Stomach (tissue), 9 donors: Measurements from ENCODE around the gene HCN1. TPM values are rescaled to one million over a fixed set of nuclear protein-coding genes. Genes with fewer than 3 reads are reported as not detected.

Source experiments
- DNase-seq, 2 donors: peaks; one replicate each; pipeline versions ENCODE4 v3.0.0 to v3.0.0-alpha.2; 2013 to 2019
- H3K27ac ChIP-seq, 5 donors: fragments of 200-600 bp in 4 of 5; sonication (generic) in 4 of 5; one replicate each; pipeline ENCODE4 v1.5.1; 2013 to 2019; ENCODE audit warnings: mild to moderate bottlenecking in 1 of 5, moderate library complexity in 1 of 5
- H3K27me3 ChIP-seq, 3 donors: fragments of 200-600 bp; sonication (generic); one replicate each; pipeline ENCODE4 v1.5.1; 2017 to 2019; ENCODE audit warnings: mixed run types in 1 of 3
- H3K36me3 ChIP-seq, 4 donors: fragments of 200-600 bp; sonication (generic); 1 replicate in 3 of 4; 2 replicates in 1 of 4; pipeline ENCODE4 v1.5.1; 2016 to 2019
- H3K4me1 ChIP-seq, 4 donors: fragments of 200-600 bp; sonication (generic); one replicate each; pipeline ENCODE4 v1.5.1; 2016 to 2019
- H3K4me3 ChIP-seq, 4 donors: fragments of 200-600 bp; sonication (generic) in 3 of 4; one replicate each; pipeline ENCODE4 v1.5.1; 2016 to 2019; ENCODE audit warnings: mild to moderate bottlenecking in 1 of 4
- H3K9me3 ChIP-seq, 4 donors: fragments of 200-600 bp; sonication (generic); one replicate each; pipeline ENCODE4 v1.5.1; 2016 to 2019
- EP300 ChIP-seq: sonication (generic); formaldehyde crosslinking; IDR thresholded peaks from one replicate; pipeline ENCODE4 v1.6.1; 2017; ENCODE audit warnings: antibody characterized with exemption
- POLR2A ChIP-seq, 4 donors: fragments of 450-650 bp; IDR thresholded peaks; one replicate each; pipeline ENCODE4 v1.6.1; 2016; ENCODE audit warnings: antibody characterized with exemption in 4 of 4, control low read depth in 2 of 4, mild to moderate bottlenecking in 1 of 4, moderate library complexity in 1 of 4
- POLR2AphosphoS5 ChIP-seq, 3 donors: sonication (generic); formaldehyde crosslinking; IDR thresholded peaks; one replicate each; pipeline ENCODE4 v1.6.1; 2016; ENCODE audit warnings: antibody characterized with exemption in 3 of 3
- WGBS, 5 donors: extraction: QIAGEN DNeasy Blood & Tissue Kit in 3 of 5; methylation state at CpG; one replicate each; pipeline versions ENCODE4 v1.1.5 to v1.1.7; 2013 to 2018; 5-methylcytosine and 5-hydroxymethylcytosine counted together
- intact Hi-C: fragments of 100-400 bp; cut with DNase I; formaldehyde crosslinking; loops from one replicate; pipeline ENCODE4 v1.15.1; 2023; ENCODE audit warnings: low total_unique reads
- polyA plus RNA-seq, 3 donors: library from polyadenylated mRNA; stranded (reverse); fragments of 200-250 nt; gene quantifications; one replicate each; pipeline ENCODE4 v1.2.3, GENCODE V29; 2013
- total RNA-seq, 5 donors: library from RNA; depleted of rRNA; stranded (reverse); fragments of >200 nt; gene quantifications; one replicate each; pipeline versions ENCODE4 v1.1.0 to v1.2.3, GENCODE V29; 2014 to 2016
- TF ChIP-seq, protein P1 (sequence below), 7 experiments: fragments of 450-650 bp in 4 of 7; fragments of 200-600 bp in 3 of 7; sonication (generic) in 3 of 7; IDR thresholded peaks; one replicate each; pipeline ENCODE4 v1.5.1; 2016 to 2019; ENCODE audit warnings: antibody characterized with exemption in 7 of 7, control low read depth in 2 of 7, mild to moderate bottlenecking in 1 of 7
- donor health status: healthy with polysubstance abuse.
- donor health status: Bipolar disorder and iron deficiency.
- donor health status: healthy.

The HCN1 gene
- total and polyA plus RNA-seq, 8 donors = 0.03 to 0.92 (median 0.29) TPM; not detected in 5

DNA sequence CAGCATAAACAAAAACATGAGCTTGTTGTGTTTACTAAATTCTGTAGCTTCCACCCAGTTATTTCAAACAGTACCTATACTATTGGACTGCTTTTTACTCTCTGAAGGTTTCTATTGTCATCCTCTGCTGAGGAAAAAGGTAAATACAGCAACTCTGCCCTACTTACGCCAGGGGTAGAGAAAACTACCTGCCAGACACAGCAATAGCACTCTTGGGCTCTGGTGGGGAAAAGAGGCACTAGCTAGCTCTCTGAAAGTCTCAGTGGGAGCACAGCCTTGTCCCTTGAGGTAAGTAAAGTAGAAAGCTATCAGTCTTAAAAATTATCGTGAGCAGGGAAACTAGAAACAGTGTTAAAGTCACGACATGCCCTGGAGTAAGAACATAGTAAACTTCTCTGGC is 3.7 kb downstream of the HCN1 start:
- peaks cover 10 to 51% (median 25%) of the 10 kb centered on the region in 3 donors for H3K27me3 ChIP-seq
- H3K27ac ChIP-seq = no peak overlapping the region
- peaks cover 0 to 13% (median 9%) of the 10 kb centered on the region in 4 donors for H3K4me1 ChIP-seq
- H3K9me3 ChIP-seq = peaks cover 0 to 16% (median 0%) of the 10 kb centered on the region in 4 donors
- DNase-seq = no peak
- intact Hi-C loops = no loop called here
- no peaks in the 10 kb centered on the region for H3K36me3 ChIP-seq
- 55 to 71% (median 61%) methylated on average over 3 of the region's 3 CpGs for WGBS, 5 donors
- H3K4me3 ChIP-seq = no peak overlapping the region
- TF ChIP-seq POLR2AphosphoS5 (IDR thresholded peaks at IDR 0.05) = no peak
- TF ChIP-seq POLR2A (IDR thresholded peaks at IDR 0.05) = no peak
- TF ChIP-seq, protein P1, sequence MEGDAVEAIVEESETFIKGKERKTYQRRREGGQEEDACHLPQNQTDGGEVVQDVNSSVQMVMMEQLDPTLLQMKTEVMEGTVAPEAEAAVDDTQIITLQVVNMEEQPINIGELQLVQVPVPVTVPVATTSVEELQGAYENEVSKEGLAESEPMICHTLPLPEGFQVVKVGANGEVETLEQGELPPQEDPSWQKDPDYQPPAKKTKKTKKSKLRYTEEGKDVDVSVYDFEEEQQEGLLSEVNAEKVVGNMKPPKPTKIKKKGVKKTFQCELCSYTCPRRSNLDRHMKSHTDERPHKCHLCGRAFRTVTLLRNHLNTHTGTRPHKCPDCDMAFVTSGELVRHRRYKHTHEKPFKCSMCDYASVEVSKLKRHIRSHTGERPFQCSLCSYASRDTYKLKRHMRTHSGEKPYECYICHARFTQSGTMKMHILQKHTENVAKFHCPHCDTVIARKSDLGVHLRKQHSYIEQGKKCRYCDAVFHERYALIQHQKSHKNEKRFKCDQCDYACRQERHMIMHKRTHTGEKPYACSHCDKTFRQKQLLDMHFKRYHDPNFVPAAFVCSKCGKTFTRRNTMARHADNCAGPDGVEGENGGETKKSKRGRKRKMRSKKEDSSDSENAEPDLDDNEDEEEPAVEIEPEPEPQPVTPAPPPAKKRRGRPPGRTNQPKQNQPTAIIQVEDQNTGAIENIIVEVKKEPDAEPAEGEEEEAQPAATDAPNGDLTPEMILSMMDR (IDR thresholded peaks at IDR 0.05) = no peak
- TF ChIP-seq EP300 = no peak

GRCh38 chr5:45691656-45692055 is 4.5 kb downstream of the HCN1 start:
- TF ChIP-seq EP300 (no peak), POLR2AphosphoS5 (IDR thresholded peaks at IDR 0.05) (no peak), POLR2A (IDR thresholded peaks at IDR 0.05) (no peak)
- TF ChIP-seq, protein P1 (IDR thresholded peaks at IDR 0.05) = no peak
- intact Hi-C loops = no loop called here
- no peaks in the 10 kb centered on the region for H3K36me3 ChIP-seq
- peaks cover 0 to 13% (median 9%) of the 10 kb centered on the region in 4 donors for H3K4me1 ChIP-seq
- no peak overlapping the region for H3K4me3 ChIP-seq
- DNase-seq = no peak
- H3K9me3 ChIP-seq = peaks cover 0 to 15% (median 0%) of the 10 kb centered on the region in 4 donors
- no peak overlapping the region for H3K27ac ChIP-seq
- peaks cover 10 to 42% (median 25%) of the 10 kb centered on the region in 3 donors for H3K27me3 ChIP-seq
- 69 to 75% (median 73%) methylated on average over 4 of the region's 4 CpGs for WGBS, 5 donors

DNA sequence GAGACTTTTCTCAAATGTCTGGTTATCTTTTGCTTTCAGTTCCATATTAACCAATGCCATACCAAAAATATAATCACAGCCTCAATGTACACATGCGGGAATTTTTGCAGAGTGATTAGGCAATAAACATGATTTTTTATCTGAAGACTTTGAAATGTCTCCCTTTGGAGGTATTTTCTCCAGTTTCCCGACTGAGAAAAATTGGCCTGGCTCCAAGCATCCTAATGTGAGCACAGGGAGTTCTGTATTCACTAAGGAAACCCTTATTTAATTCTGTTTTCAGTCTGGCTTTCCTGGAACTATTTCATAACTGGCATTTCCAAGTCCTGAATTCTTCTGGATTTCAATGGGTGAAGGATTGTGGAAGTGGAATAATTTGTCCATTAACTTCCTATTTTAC is 8.5 kb downstream of the HCN1 start:
- TF ChIP-seq POLR2AphosphoS5 (IDR thresholded peaks at IDR 0.05) = no peak
- TF ChIP-seq EP300 = no peak
- TF ChIP-seq, protein P1 (IDR thresholded peaks at IDR 0.05) = no peak
- TF ChIP-seq POLR2A (IDR thresholded peaks at IDR 0.05) = no peak
- no peaks in the 10 kb centered on the region for H3K4me1 ChIP-seq
- DNase-seq = no peak
- H3K4me3 ChIP-seq = no peak overlapping the region
- no peak overlapping the region for H3K27ac ChIP-seq
- peaks cover 0 to 5% (median 0%) of the 10 kb centered on the region in 3 donors for H3K27me3 ChIP-seq
- intact Hi-C loops = no loop called here
- H3K36me3 ChIP-seq = no peaks in the 10 kb centered on the region
- 52 to 57% (median 55%) methylated on average over 2 of the region's 2 CpGs for WGBS, 5 donors
- H3K9me3 ChIP-seq = no peaks in the 10 kb centered on the region

DNA sequence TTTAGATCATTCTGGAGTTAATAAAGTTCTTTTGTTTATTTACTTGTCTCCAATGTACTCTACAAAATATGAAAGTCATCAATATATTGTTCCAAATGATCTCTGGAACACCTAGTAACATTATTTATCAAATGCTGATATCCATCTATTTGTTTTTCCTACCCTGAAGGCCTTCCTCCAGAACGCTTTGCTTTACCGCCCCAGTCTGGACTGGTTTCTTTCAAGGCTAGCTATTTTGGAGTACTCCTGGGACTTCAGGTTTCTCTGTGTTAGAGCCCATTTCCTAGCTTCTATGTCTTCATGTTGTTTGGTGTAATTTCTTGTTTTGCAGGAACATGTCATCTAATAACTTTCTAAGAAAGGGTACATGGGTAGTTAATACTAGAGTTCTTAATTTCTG is 9.6 kb downstream of the HCN1 start:
- TF ChIP-seq POLR2A (IDR thresholded peaks at IDR 0.05) (no peak), POLR2AphosphoS5 (IDR thresholded peaks at IDR 0.05) (no peak), EP300 (no peak)
- TF ChIP-seq, protein P1 (IDR thresholded peaks at IDR 0.05) = no peak
- Histone ChIP-seq H3K9me3 (no peaks in the 10 kb centered on the region), H3K27me3 (no peaks in the 10 kb centered on the region), H3K4me1 (no peaks in the 10 kb centered on the region), H3K4me3 (no peak overlapping the region), H3K27ac (no peak overlapping the region), H3K36me3 (no peaks in the 10 kb centered on the region)
- WGBS, 5 donors = 63 to 72% (median 69%) methylated on average over 2 of the region's 2 CpGs
- intact Hi-C loops = no loop called here
- DNase-seq = no peak
